ENCODE data around the gene PPP2R2D. TPM values are rescaled to one million over a fixed set of nuclear protein-coding genes. Genes with fewer than 3 reads are reported as not detected.
A peak's percentile ranks its signal among the peaks of the same experiment; 100 is the strongest.

PPP2R2D gene
- total and polyA plus RNA-seq, 9 donors, result 26.7 to 62.9 (median 42.0) TPM

- peak overlapping the region; percentile 74 for H3K4me3 ChIP-seq
- H3K27me3 ChIP-seq, result no peaks in the 10 kb centered on the region
- DNase-seq, result peak in 3 of 5 donors; percentile 37 to 60 (median 53)
- intact Hi-C loops (cut with DNase I), result loop anchor here in 2 of 4 donors (5.0 to 10.0 kb wide), 2 partner anchors 76 to 79 kb away; partner anchors contain the start of gene PPP2R2D (in 2 of the 2)
- WGBS, 3 donors, result 3 to 8% (median 4%) methylated on average over 31 of the region's 31 CpGs
- H3K27ac ChIP-seq, result peak overlapping the region; percentile 62 to 84
- H3K36me3 ChIP-seq, result no peaks in the 10 kb centered on the region
- peaks cover 10% of the 10 kb centered on the region for H3K4me1 ChIP-seq (ENCODE audit: insufficient read depth)
- TF ChIP-seq EP300 (IDR thresholded peaks at IDR 0.05) (no peak), CTCF (IDR thresholded peaks at IDR 0.05) (peak in 1 of 3 donors; percentile 5)
- H3K9me3 ChIP-seq, result no peaks in the 10 kb centered on the region
Observed at GRCh38 chr10:131980761-131981428, 80.1 kb downstream of the PPP2R2D start.

- H3K27ac ChIP-seq, result peak within 1 kb of the TSS; percentile 62 to 84
- TF ChIP-seq CTCF (IDR thresholded peaks at IDR 0.05) (no peak), POLR2A (IDR thresholded peaks at IDR 0.05) (peak; percentile 93)
- H3K27me3 ChIP-seq, result no peaks in the 10 kb centered on the region
- DNase-seq, result peak; percentile 96 to 99 (median 98)
- H3K4me1 ChIP-seq (ENCODE audit: insufficient read depth), result peaks cover 10% of the 10 kb centered on the region
- H3K9me3 ChIP-seq, result no peaks in the 10 kb centered on the region
- no peaks in the 10 kb centered on the region for H3K36me3 ChIP-seq
- intact Hi-C loops (cut with DNase I), result loop anchor here in 2 of 4 donors (5.0 to 10.0 kb wide), 2 partner anchors 77 to 79 kb away; partner anchors contain the start of gene PPP2R2D (in 2 of the 2)
- 0% methylated on average over 38 to 100 of the region's 100 CpGs for WGBS, 3 donors
- H3K4me3 ChIP-seq, result peak within 1 kb of the TSS; percentile 74
Observed at GRCh38 chr10:131981429-131982184, 80.8 kb downstream of the PPP2R2D start, which contains the start of gene BNIP3. Gene BNIP3, minus strand, starts transcription at chr10:131981923. Its CDS starts 117 bp downstream, at chr10:131981806.

GRCh38 chr10:131982185-131982756 lies 81.5 kb downstream of the PPP2R2D start:
- Histone ChIP-seq H3K9me3 (no peaks in the 10 kb centered on the region), H3K4me1 (ENCODE audit: insufficient read depth) (peaks cover 10% of the 10 kb centered on the region), H3K4me3 (peak overlapping the region; percentile 74), H3K27me3 (no peaks in the 10 kb centered on the region), H3K27ac (peak overlapping the region; percentile 56 to 65), H3K36me3 (no peaks in the 10 kb centered on the region)
- WGBS, 3 donors, result 1% methylated on average over 26 to 83 of the region's 83 CpGs
- DNase-seq, result no peak
- intact Hi-C loops (cut with DNase I), result loop anchor here in 2 of 4 donors (5.0 to 10.0 kb wide), 2 partner anchors 77 to 80 kb away; partner anchors contain the start of gene PPP2R2D (in 2 of the 2)
- TF ChIP-seq POLR2A (IDR thresholded peaks at IDR 0.05) (peak; percentile 28), CTCF (IDR thresholded peaks at IDR 0.05) (no peak)

- Histone ChIP-seq H3K27ac (peak overlapping the region; percentile 56 to 65), H3K4me1 (ENCODE audit: insufficient read depth) (peaks cover 10% of the 10 kb centered on the region), H3K9me3 (no peaks in the 10 kb centered on the region), H3K36me3 (no peaks in the 10 kb centered on the region), H3K27me3 (no peaks in the 10 kb centered on the region), H3K4me3 (peak overlapping the region; percentile 74)
- TF ChIP-seq CTCF (IDR thresholded peaks at IDR 0.05) (no peak), EP300 (IDR thresholded peaks at IDR 0.05) (no peak), POLR2A (IDR thresholded peaks at IDR 0.05) (no peak)
- intact Hi-C loops (cut with DNase I), result loop anchor here in 2 of 4 donors (5.0 to 10.0 kb wide), 2 partner anchors 78 to 80 kb away; partner anchors contain the start of gene PPP2R2D (in 2 of the 2)
- peak in 3 of 5 donors; percentile 52 to 64 (median 62) for DNase-seq
- 63 to 72% (median 69%) methylated on average over 21 of the region's 21 CpGs for WGBS, 3 donors
Observed at GRCh38 chr10:131982796-131983195, 82.0 kb downstream of the PPP2R2D start.
